Articular chondrocyte of knee joint (primary cell): ENCODE measurements around the gene MRE11. TPM values are rescaled to one million over a fixed set of nuclear protein-coding genes. Genes with fewer than 3 reads are reported as not detected.

Source experiments
- small RNA-seq: library from RNA; depleted of rRNA; stranded (forward); fragments of <200 nt; gene quantifications from one replicate; pipeline ENCODE3, GENCODE V24; 2012
- total RNA-seq: library from RNA; depleted of rRNA; stranded (reverse); fragments of >200 nt; gene quantifications from 2 replicates; pipeline ENCODE4 v1.2.3, GENCODE V29; 2012

Gene MRE11
- total RNA-seq: 14.6 and 18.0 TPM in 2 replicates

DNA sequence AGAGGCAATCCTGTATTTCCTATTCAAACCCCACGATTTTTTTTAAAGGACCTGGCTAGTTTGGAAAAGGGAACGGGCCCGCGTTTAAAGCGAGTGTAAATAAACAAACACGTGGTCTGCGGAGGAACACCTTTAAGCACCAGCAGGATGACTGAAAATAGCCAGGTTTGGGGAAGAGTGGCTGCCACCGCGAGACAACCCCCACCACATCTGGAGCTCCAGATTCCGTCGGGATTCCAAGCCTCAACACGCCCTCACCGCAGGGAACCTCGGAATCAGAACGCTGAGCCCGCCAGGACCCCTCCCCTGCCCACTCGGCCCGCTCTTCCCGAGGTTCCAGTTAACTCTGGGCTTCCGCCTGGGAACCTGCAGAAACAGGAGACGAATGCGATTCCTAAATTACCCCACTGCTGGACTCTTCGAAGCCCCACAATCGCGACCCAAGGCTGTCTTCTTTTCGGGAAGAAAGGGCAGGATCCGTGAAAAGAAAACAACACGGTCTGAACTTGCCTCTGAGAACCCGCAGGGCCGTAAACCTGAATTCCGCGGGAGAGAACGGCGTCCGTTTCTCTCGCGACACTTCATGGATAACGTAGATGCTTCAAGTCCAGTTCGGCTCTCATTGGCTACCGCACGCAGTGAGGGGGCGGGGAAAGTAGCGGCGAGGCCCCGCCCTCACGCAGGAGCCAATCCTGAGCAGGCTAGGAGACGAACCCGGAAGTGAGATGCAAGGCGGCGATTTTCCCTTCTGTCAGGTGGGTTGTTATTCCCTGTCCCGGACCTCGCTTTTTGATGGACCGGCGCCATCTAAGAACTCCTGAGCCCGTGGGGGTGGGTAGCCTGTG, at the start of gene MRE11, which contains the start of gene ANKRD49:
TSS of gene MRE11 (minus strand) at position 564 of the 845 bp plus-strand sequence. CDS start 1,043 bp downstream, outside the sequence.
TSS of gene ANKRD49 (plus strand) at position 704 of the 845 bp plus-strand sequence. CDS start 2,710 bp downstream, outside the sequence.

DNA sequence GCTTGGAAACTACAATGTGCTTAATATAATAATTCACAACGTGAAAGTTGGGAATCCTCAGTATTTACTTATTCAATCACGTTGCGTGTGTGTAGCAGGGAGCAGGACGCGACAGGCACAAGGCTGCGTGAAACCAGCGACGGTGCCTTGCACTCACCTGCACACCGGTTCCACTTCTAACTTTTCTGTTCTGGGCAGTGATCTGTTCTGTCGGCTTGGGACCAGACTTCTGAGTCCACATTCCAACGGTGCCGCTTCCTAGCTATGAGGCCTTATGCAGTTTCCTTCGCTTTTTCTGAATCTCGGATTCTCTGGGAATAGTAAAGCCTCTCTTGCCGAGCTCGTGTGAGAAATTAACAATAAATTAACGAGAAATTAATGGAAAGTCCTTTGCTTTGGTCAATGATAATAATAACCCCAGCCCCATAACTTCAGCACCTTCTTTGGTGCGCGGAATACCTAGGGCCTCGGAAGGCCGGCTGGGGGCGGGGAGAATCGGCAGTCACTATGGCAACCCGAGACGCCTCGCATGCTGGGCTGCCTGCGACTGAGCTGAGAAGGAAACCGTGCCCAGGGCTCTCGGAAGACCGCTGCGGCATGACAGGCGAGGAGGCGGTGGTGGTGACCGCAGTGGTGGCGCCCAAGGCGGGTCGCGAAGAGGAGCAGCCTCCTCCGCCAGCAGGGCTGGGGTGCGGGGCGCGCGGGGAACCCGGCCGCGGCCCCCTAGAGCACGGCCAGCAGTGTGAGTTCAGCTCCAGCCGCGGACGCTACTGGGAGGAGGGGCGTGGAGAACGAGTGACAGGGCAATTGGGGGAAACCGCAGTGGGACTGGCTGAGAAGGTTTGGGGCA, 18.5 kb upstream of the MRE11 start, which contains the start of gene C11orf97:
TSS of gene C11orf97 (plus strand) at position 530 of the 850 bp plus-strand sequence. CDS start at position 598, 68 bp downstream.

DNA sequence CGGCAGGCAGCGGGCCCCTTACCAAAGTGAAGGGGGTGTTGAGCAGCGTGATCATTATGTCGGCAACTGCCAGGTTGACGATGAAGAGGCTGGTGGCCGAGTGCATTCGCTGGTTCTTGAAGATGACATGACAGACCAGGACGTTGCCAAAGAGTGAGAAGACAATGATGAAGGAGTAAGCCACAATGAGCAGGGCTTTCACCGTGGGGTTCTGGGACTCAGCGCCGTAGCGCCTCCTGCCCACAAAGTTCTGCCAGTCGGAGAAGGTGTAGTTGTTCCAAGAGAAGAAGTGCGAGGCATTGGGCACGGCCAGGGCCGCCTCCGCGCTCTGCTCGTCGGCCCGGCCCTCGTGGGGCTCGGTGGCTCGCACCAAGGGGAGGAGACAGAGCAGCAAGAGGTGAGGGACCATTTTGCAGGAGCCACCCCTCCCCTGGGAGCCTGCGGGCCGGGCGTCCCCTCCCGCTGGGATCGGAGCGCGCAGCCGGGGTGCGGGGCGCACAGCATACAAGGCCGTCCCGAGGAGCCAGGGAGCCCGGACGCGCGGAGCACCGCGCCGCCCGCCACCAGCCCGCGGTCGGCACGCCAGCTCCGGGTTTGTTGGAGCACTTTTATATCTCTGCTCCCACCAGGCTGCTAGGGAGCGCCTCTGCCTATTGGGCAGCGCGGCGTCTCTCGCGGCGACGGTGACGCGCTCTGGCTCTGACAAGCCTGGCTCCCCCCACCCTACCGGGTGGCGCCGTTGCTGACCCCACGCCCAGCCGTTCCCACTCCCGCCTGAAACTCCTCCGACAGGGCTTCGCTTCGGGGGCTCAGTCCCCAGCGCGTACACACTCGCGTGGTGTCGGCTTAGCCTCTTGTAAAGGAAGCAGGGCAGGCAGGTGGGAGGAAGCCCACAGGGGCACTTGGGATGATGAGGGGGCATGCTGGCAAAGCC, 92.5 kb downstream of the MRE11 start, which contains the start of gene GPR83:
TSS of gene GPR83 (minus strand) at position 581 of the 934 bp plus-strand sequence. CDS start at position 409, 172 bp downstream.

Small RNA genes lying within 50 kb of the gene (small RNA-seq; reads per million reads assigned to genes)
- 0.61 reads per million, percentile 20 among the genes with 10 or more reads in this experiment for gene MIR548L

Other genes starting within 250 kb of the MRE11 start
- not detected in 2 replicates for gene IZUMO1R, start 189.3 kb downstream of the MRE11 start, total RNA-seq
- gene GPR83, start 92.4 kb downstream of the MRE11 start, total RNA-seq: not detected in 2 replicates
- gene ANKRD49, start 140 bp upstream of the MRE11 start, total RNA-seq: 15.4 and 17.7 TPM in 2 replicates
- gene C11orf97, start 18.6 kb upstream of the MRE11 start, total RNA-seq: not detected in 2 replicates
- gene FUT4, start 50.1 kb upstream of the MRE11 start, total RNA-seq: 10.7 and 10.8 TPM in 2 replicates
- gene PIWIL4, start 73.5 kb upstream of the MRE11 start, total RNA-seq: 4.4 and 6.8 TPM in 2 replicates